HepG2 (cell line): ENCODE data around the gene LILRB3. TPM values are rescaled to one million over a fixed set of nuclear protein-coding genes. Genes with fewer than 3 reads are reported as not detected.
"Not testable (repeated sequence)": the region's sequence is repeated elsewhere in the genome, so short reads cannot be mapped to it uniquely, and the experiment has no call there.

Experiments used
- ATAC-seq: fragments of 200-7000 bp; cut with Tn5 transposase; 3 replicates; pipeline ENCODE4 v1.9.1; 2020; ENCODE audit warnings: mild to moderate bottlenecking, moderate library complexity
- BruUV-seq: library from RNA; stranded (reverse); fragments of 400-500 nt; replicated peaks from 2 replicates; lab custom pipeline; 2021; lab: Mats Ljungman, UMichigan
- CTCF ChIA-PET: fragments of 300-600 bp; formaldehyde crosslinking; extraction: SDS; loops from one replicate; lab custom pipeline; 2021; ENCODE audit warnings: low total read pairs, inconsistent platforms, low intra/inter-chr PET ratio; lab: Yijun Ruan, JAX
- POLR2A ChIA-PET: fragments of 350-600 bp; sonication (Branson Sonifier 250); formaldehyde crosslinking; loops from one replicate; lab custom pipeline; 2020; ENCODE audit warnings: antibody characterized with exemption, inconsistent platforms; lab: Yijun Ruan, JAX
- DNase-seq: peaks from one replicate; pipeline ENCODE4 v3.0.0-alpha.2; 2015; ENCODE audit warnings: low spot score
- FAIRE-seq: peaks from 3 replicates; lab custom pipeline; 2011; peaks lifted over from hg19 to GRCh38; lab: Jason Lieb, UNC
- H2AFZ ChIP-seq: one replicate; pipeline ENCODE4 v1.6.1; 2011; ENCODE audit warnings: low read length, inconsistent platforms
- H3K27ac ChIP-seq: fragments of 300-600 bp; 3 replicates; pipeline ENCODE4 v1.8.0; 2011; ENCODE audit warnings: mixed run types, mild to moderate bottlenecking, mixed read lengths, low read length, inconsistent platforms; ENCODE audit not compliant: insufficient read depth; ENCODE audit errors: extremely low read length
- H3K27me3 ChIP-seq, 2 experiments: fragments of 200-600 bp in 1 of 2; 2 replicates in 1 of 2; 3 replicates in 1 of 2; pipeline versions ENCODE4 v1.6.0 to v1.8.0; 2011; ENCODE audit warnings: low read length in 2 of 2, mild to moderate bottlenecking in 2 of 2, moderate library complexity in 2 of 2, inconsistent platforms in 1 of 2; ENCODE audit not compliant: insufficient read depth in 2 of 2, control insufficient read depth in 1 of 2
- H3K36me3 ChIP-seq, 2 experiments: fragments of 200-600 bp in 1 of 2; replicated peaks in 1 of 2; 2 replicates in 1 of 2; 3 replicates in 1 of 2; pipeline versions ENCODE4 v1.5.1 to v1.8.0; 2011; ENCODE audit warnings: low read length in 2 of 2, inconsistent platforms in 1 of 2; ENCODE audit not compliant: insufficient read depth in 2 of 2, control insufficient read depth in 1 of 2
- H3K4me1 ChIP-seq: 2 replicates; pipeline ENCODE4 v1.5.1; 2012; ENCODE audit warnings: low read length, inconsistent platforms; ENCODE audit not compliant: insufficient read depth
- H3K4me2 ChIP-seq: 2 replicates; pipeline ENCODE4 v1.6.0; 2011; ENCODE audit warnings: low read depth, low read length, inconsistent platforms
- H3K4me3 ChIP-seq, 3 experiments: fragments of 200-600 bp in 1 of 3; sonication (generic), shearing (Covaris generic) in 1 of 3; replicated peaks in 1 of 3; 2 replicates each; pipeline ENCODE4 v1.5.1; 2011 to 2016; ENCODE audit warnings: low read length in 3 of 3, inconsistent platforms in 2 of 3, low read depth in 2 of 3, mild to moderate bottlenecking in 2 of 3, control low read depth in 1 of 3, mixed read lengths in 1 of 3; ENCODE audit not compliant: insufficient read depth in 1 of 3
- H3K79me2 ChIP-seq: one replicate; pipeline ENCODE4 v1.6.1; 2011; ENCODE audit warnings: low read length, inconsistent platforms; ENCODE audit not compliant: insufficient read depth
- H3K9ac ChIP-seq: 2 replicates; pipeline ENCODE4 v1.6.0; 2011; ENCODE audit warnings: mild to moderate bottlenecking, low read depth, low read length, inconsistent platforms; ENCODE audit not compliant: insufficient read depth
- H3K9me3 ChIP-seq: 2 replicates; pipeline ENCODE4 v1.5.1; 2012; ENCODE audit warnings: mild to moderate bottlenecking, low read length
- H4K20me1 ChIP-seq: 2 replicates; pipeline ENCODE4 v1.6.0; 2011; ENCODE audit warnings: inconsistent platforms, mild to moderate bottlenecking, low read length, moderate library complexity; ENCODE audit not compliant: insufficient read depth
- WGBS: methylation state at CpG from one replicate; pipeline ENCODE4 v1.1.6; 2017; ENCODE audit warnings: low lambda C conversion rate; 5-methylcytosine and 5-hydroxymethylcytosine counted together
- in situ Hi-C: cut with HindIII; loops from 2 replicates; pipeline ENCODE4 v1.10.0; 2017; ENCODE audit warnings: low pct_unique_long_range_greater_than_20kb; ENCODE audit not compliant: extremely low pct_ligation_motif_present
- intact Hi-C: fragments of 100-400 bp; cut with micrococcal nuclease; formaldehyde crosslinking; loops from one replicate; pipeline ENCODE4 v1.10.0; 2022; ENCODE audit not compliant: unreplicated experiment
- polyA plus RNA-seq, 8 experiments: library from polyadenylated mRNA; depleted of rRNA in 3 of 8; stranded (reverse) in 7 of 8; unstranded in 1 of 8; fragments of >200 nt; fragmentation: Illumina TruSeq in 4 of 8; extraction: Trizol in 4 of 8; gene quantifications; 2 replicates each; pipeline versions ENCODE4 v1.2.1 to v1.2.3, GENCODE V29; 2011 to 2016; ENCODE audit warnings: low read depth in 4 of 8, missing spikeins in 1 of 8, mixed read lengths in 1 of 8; ENCODE audit not compliant: insufficient read depth in 1 of 8
- total RNA-seq, 5 experiments: library from RNA; depleted of rRNA; stranded (reverse); fragments of >200 nt; fragmentation: Illumina TruSeq; extraction: Trizol; gene quantifications; 2 replicates each; pipeline ENCODE4 v1.2.3, GENCODE V29; 2016; ENCODE audit warnings: low read depth in 1 of 5
- TF ChIP-seq, protein P1 (sequence below): sonication (generic); formaldehyde crosslinking; IDR thresholded peaks from 2 replicates; pipeline ENCODE4 v1.5.1; 2020; ENCODE audit warnings: missing genetic modification reagents, mild to moderate bottlenecking, borderline replicate concordance

Gene LILRB3
- total and polyA plus RNA-seq, 2 of the 13 experiments (the other 11 are each of a cell fraction or from before 2014, with no cell fraction given) = 0.22 TPM; not detected in 1

DNA sequence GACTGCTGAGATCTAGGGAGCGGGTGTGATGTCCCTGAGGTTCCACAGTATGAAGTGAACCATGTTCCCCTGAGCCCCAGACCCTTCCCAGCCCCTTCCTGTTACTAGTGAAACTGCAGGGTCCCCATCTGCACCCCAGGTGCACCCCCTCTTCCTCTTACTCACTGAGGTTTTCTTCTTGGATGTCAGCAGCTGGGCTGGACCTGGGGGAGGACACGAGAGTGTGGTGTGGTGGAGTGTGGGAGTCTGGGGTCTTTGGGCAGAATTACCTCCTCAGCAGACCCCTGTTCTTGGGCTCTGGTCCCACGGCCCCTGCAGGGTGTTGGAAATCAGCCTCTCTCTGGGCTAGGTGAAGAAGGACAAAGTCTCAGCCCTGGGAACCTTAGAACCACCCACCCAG lies 23.1 kb upstream of the LILRB3 start (continued):
- TF ChIP-seq, protein P1, sequence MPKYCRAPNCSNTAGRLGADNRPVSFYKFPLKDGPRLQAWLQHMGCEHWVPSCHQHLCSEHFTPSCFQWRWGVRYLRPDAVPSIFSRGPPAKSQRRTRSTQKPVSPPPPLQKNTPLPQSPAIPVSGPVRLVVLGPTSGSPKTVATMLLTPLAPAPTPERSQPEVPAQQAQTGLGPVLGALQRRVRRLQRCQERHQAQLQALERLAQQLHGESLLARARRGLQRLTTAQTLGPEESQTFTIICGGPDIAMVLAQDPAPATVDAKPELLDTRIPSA (CRISPR knock-in tag) = no peak

DNA sequence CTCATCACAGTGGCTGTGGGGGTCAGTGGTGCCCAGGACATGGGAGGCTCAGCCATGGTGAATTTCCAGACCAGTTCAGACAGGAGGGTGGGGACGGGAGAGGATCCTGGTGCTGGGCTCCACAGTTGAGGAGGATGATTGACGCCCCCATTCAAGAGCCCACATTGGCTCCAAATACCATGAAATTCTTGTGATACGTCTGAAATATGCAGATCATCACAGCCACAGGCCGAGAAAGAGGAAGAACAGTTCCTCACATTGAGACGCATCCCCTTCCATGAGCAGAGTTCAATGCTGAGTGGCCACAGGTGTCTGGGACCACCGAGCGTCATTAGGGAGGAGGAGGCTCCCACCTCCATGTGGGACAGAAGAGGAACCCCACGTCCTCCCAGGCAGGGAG lies 21.0 kb upstream of the LILRB3 start:
- H2AFZ ChIP-seq, ATAC-seq, H3K9ac ChIP-seq, in situ Hi-C loops, H3K4me2 ChIP-seq, intact Hi-C loops, DNase-seq, CTCF ChIA-PET, H3K79me2 ChIP-seq, H3K4me3 ChIP-seq, H3K27ac ChIP-seq, H3K36me3 ChIP-seq, FAIRE-seq, H4K20me1 ChIP-seq, POLR2A ChIA-PET, BruUV-seq, H3K9me3 ChIP-seq, H3K4me1 ChIP-seq: not testable (repeated sequence)
- WGBS = 15% methylated on average over 5 of the region's 8 CpGs
- peaks cover 0 to 21% of the 10 kb centered on the region in 2 experiments; a peak in 3 of 5 replicates for H3K27me3 ChIP-seq

DNA sequence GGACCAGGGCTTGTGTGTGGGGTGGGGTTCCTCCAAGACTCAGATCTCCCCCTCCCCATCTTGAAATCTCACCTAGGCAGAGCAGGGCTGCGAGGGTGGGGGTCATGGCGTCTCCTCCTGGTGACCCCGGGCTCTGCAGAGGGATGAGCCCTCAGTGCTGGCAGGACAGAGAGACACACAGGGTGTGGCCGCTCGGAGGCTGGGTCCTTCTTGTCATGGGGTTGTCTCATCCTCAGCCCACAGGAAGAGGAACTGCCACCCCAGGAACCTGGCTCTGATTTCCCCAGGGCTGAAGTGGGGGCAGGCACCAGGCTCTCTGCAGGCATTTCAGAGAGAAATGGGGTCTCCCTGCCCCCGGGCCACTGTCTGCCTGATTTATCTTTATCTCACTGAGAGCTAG lies 19.8 kb upstream of the LILRB3 start, which contains the start of gene LILRA6:
Gene LILRA6, minus strand, starts transcription at position 145 of the 400 bp plus-strand sequence.
- not testable (repeated sequence) for ATAC-seq, FAIRE-seq

DNA sequence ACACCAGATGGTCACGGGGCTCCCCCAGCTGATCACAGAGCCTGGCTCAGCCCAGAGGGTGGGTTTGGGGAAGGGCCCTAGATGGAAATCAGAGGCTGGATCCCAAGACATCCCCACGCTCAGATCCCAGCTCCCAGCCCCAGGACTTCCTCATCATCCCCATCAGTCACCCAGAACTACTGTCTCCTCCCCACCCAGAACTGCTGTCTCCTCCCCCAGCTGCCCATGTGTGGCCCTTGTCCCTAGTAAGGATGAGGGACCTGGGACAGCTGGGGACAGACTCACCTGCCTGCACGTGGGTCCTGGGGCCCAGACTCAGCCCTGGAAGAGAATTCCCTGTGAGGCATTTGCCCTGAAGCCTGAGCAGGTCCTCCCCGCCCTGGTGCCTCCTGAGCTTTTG lies 19.4 kb upstream of the LILRB3 start:
- no CpG with 5 or more reads among the region's 4 CpGs for WGBS
- in situ Hi-C loops, POLR2A ChIA-PET, H3K27ac ChIP-seq, H2AFZ ChIP-seq, H3K4me2 ChIP-seq, FAIRE-seq, CTCF ChIA-PET, intact Hi-C loops, H3K9ac ChIP-seq, BruUV-seq, H4K20me1 ChIP-seq, H3K9me3 ChIP-seq, H3K4me1 ChIP-seq, DNase-seq, H3K36me3 ChIP-seq, ATAC-seq, H3K79me2 ChIP-seq, H3K4me3 ChIP-seq: not testable (repeated sequence)
- H3K27me3 ChIP-seq = peaks cover 0 to 17% of the 10 kb centered on the region in 2 experiments; a peak in 2 of 5 replicates

More for the DNA sequence above, 19.8 kb upstream of the LILRB3 start, which contains the start of gene LILRA6:
- DNase-seq, H3K4me2 ChIP-seq, H3K79me2 ChIP-seq, H3K27ac ChIP-seq, intact Hi-C loops, POLR2A ChIA-PET, H3K36me3 ChIP-seq, H3K4me3 ChIP-seq, H3K9me3 ChIP-seq, H2AFZ ChIP-seq, in situ Hi-C loops, H4K20me1 ChIP-seq, H3K9ac ChIP-seq, CTCF ChIA-PET, BruUV-seq, H3K4me1 ChIP-seq: not testable (repeated sequence)
- peaks cover 0 to 19% of the 10 kb centered on the region in 2 experiments; a peak in 3 of 5 replicates for H3K27me3 ChIP-seq
- no CpG with 5 or more reads among the region's 6 CpGs for WGBS
